HepG2 (cell line): ENCODE measurements around the gene SOX13. TPM values are rescaled to one million over a fixed set of nuclear protein-coding genes. Genes with fewer than 3 reads are reported as not detected.

ENCODE experiments used
- ATAC-seq: fragments of 200-7000 bp; cut with Tn5 transposase; 3 replicates; pipeline ENCODE4 v1.9.1; 2020; ENCODE audit warnings: mild to moderate bottlenecking, moderate library complexity
- BruUV-seq: library from RNA; stranded (reverse); fragments of 400-500 nt; replicated peaks from 2 replicates; lab custom pipeline; 2021; lab: Mats Ljungman, UMichigan
- CTCF ChIA-PET: fragments of 300-600 bp; formaldehyde crosslinking; extraction: SDS; loops from one replicate; lab custom pipeline; 2021; ENCODE audit warnings: low total read pairs, inconsistent platforms, low intra/inter-chr PET ratio; lab: Yijun Ruan, JAX
- POLR2A ChIA-PET: fragments of 350-600 bp; sonication (Branson Sonifier 250); formaldehyde crosslinking; loops from one replicate; lab custom pipeline; 2020; ENCODE audit warnings: antibody characterized with exemption, inconsistent platforms; lab: Yijun Ruan, JAX
- DNase-seq: peaks from one replicate; pipeline ENCODE4 v3.0.0-alpha.2; 2015; ENCODE audit warnings: low spot score
- FAIRE-seq: peaks from 3 replicates; lab custom pipeline; 2011; peaks lifted over from hg19 to GRCh38; lab: Jason Lieb, UNC
- H2AFZ ChIP-seq: one replicate; pipeline ENCODE4 v1.6.1; 2011; ENCODE audit warnings: low read length, inconsistent platforms
- H3K27ac ChIP-seq: fragments of 300-600 bp; 3 replicates; pipeline ENCODE4 v1.8.0; 2011; ENCODE audit warnings: mixed run types, mild to moderate bottlenecking, mixed read lengths, low read length, inconsistent platforms; ENCODE audit not compliant: insufficient read depth; ENCODE audit errors: extremely low read length
- H3K27me3 ChIP-seq, 2 experiments: fragments of 200-600 bp in 1 of 2; 2 replicates in 1 of 2; 3 replicates in 1 of 2; pipeline versions ENCODE4 v1.6.0 to v1.8.0; 2011; ENCODE audit warnings: low read length in 2 of 2, mild to moderate bottlenecking in 2 of 2, moderate library complexity in 2 of 2, inconsistent platforms in 1 of 2; ENCODE audit not compliant: insufficient read depth in 2 of 2, control insufficient read depth in 1 of 2
- H3K36me3 ChIP-seq, 2 experiments: fragments of 200-600 bp in 1 of 2; replicated peaks in 1 of 2; 2 replicates in 1 of 2; 3 replicates in 1 of 2; pipeline versions ENCODE4 v1.5.1 to v1.8.0; 2011; ENCODE audit warnings: low read length in 2 of 2, inconsistent platforms in 1 of 2; ENCODE audit not compliant: insufficient read depth in 2 of 2, control insufficient read depth in 1 of 2
- H3K4me1 ChIP-seq: 2 replicates; pipeline ENCODE4 v1.5.1; 2012; ENCODE audit warnings: low read length, inconsistent platforms; ENCODE audit not compliant: insufficient read depth
- H3K4me2 ChIP-seq: 2 replicates; pipeline ENCODE4 v1.6.0; 2011; ENCODE audit warnings: low read depth, low read length, inconsistent platforms
- H3K4me3 ChIP-seq, 3 experiments: fragments of 200-600 bp in 1 of 3; sonication (generic), shearing (Covaris generic) in 1 of 3; replicated peaks in 1 of 3; 2 replicates each; pipeline ENCODE4 v1.5.1; 2011 to 2016; ENCODE audit warnings: low read length in 3 of 3, inconsistent platforms in 2 of 3, low read depth in 2 of 3, mild to moderate bottlenecking in 2 of 3, control low read depth in 1 of 3, mixed read lengths in 1 of 3; ENCODE audit not compliant: insufficient read depth in 1 of 3
- H3K79me2 ChIP-seq: one replicate; pipeline ENCODE4 v1.6.1; 2011; ENCODE audit warnings: low read length, inconsistent platforms; ENCODE audit not compliant: insufficient read depth
- H3K9ac ChIP-seq: 2 replicates; pipeline ENCODE4 v1.6.0; 2011; ENCODE audit warnings: mild to moderate bottlenecking, low read depth, low read length, inconsistent platforms; ENCODE audit not compliant: insufficient read depth
- H3K9me3 ChIP-seq: 2 replicates; pipeline ENCODE4 v1.5.1; 2012; ENCODE audit warnings: mild to moderate bottlenecking, low read length
- H4K20me1 ChIP-seq: 2 replicates; pipeline ENCODE4 v1.6.0; 2011; ENCODE audit warnings: inconsistent platforms, mild to moderate bottlenecking, low read length, moderate library complexity; ENCODE audit not compliant: insufficient read depth
- MED1 ChIP-seq: sonication (generic); formaldehyde crosslinking; IDR thresholded peaks from 2 replicates; pipeline ENCODE4 v1.4.0; 2020; ENCODE audit warnings: missing genetic modification reagents
- ZNF251 ChIP-seq: sonication (generic); formaldehyde crosslinking; IDR thresholded peaks from 2 replicates; pipeline ENCODE4 v1.9.0; 2021; ENCODE audit warnings: mild to moderate bottlenecking, missing genetic modification reagents
- ZNF296 ChIP-seq: sonication (generic); formaldehyde crosslinking; conservative IDR thresholded peaks from 2 replicates; pipeline ENCODE4 v1.5.0; 2020; ENCODE audit warnings: mild to moderate bottlenecking, missing genetic modification reagents
- WGBS: methylation state at CpG from one replicate; pipeline ENCODE4 v1.1.6; 2017; ENCODE audit warnings: low lambda C conversion rate; 5-methylcytosine and 5-hydroxymethylcytosine counted together
- in situ Hi-C: cut with HindIII; loops from 2 replicates; pipeline ENCODE4 v1.10.0; 2017; ENCODE audit warnings: low pct_unique_long_range_greater_than_20kb; ENCODE audit not compliant: extremely low pct_ligation_motif_present
- intact Hi-C: fragments of 100-400 bp; cut with micrococcal nuclease; formaldehyde crosslinking; loops from one replicate; pipeline ENCODE4 v1.10.0; 2022; ENCODE audit not compliant: unreplicated experiment
- polyA plus RNA-seq, 8 experiments: library from polyadenylated mRNA; depleted of rRNA in 3 of 8; stranded (reverse) in 7 of 8; unstranded in 1 of 8; fragments of >200 nt; fragmentation: Illumina TruSeq in 4 of 8; extraction: Trizol in 4 of 8; gene quantifications; 2 replicates each; pipeline versions ENCODE4 v1.2.1 to v1.2.3, GENCODE V29; 2011 to 2016; ENCODE audit warnings: low read depth in 4 of 8, missing spikeins in 1 of 8, mixed read lengths in 1 of 8; ENCODE audit not compliant: insufficient read depth in 1 of 8
- total RNA-seq, 5 experiments: library from RNA; depleted of rRNA; stranded (reverse); fragments of >200 nt; fragmentation: Illumina TruSeq; extraction: Trizol; gene quantifications; 2 replicates each; pipeline ENCODE4 v1.2.3, GENCODE V29; 2016; ENCODE audit warnings: low read depth in 1 of 5
- TF ChIP-seq, protein P1 (sequence below): sonication (generic); formaldehyde crosslinking; IDR thresholded peaks from 2 replicates; pipeline ENCODE4 v1.5.0; 2020; ENCODE audit warnings: mild to moderate bottlenecking, missing genetic modification reagents
- TF ChIP-seq, protein P2 (sequence below): IDR thresholded peaks from 2 replicates; pipeline ENCODE4 v1.6.1; 2016; ENCODE audit warnings: missing compliant biosample characterization, missing genetic modification reagents, borderline replicate concordance
- TF ChIP-seq, protein P3 (sequence below): sonication (generic); formaldehyde crosslinking; IDR thresholded peaks from 2 replicates; pipeline ENCODE4 v1.4.0; 2020; ENCODE audit warnings: missing genetic modification reagents
- TF ChIP-seq, protein P4 (sequence below): sonication (generic); formaldehyde crosslinking; IDR thresholded peaks from 2 replicates; pipeline ENCODE4 v1.8.0; 2022; ENCODE audit warnings: missing genetic modification reagents, mild to moderate bottlenecking, inconsistent platforms, borderline replicate concordance
- TF ChIP-seq, protein P5 (sequence below), 2 experiments: fragments of 450-650 bp in 1 of 2; sonication (generic) in 1 of 2; formaldehyde crosslinking; IDR thresholded peaks; 2 replicates each; pipeline versions ENCODE4 v1.5.0 to v1.8.0; 2020 to 2022; ENCODE audit warnings: mild to moderate bottlenecking in 1 of 2, missing genetic modification reagents in 1 of 2

SOX13 gene
- total and polyA plus RNA-seq, 2 of the 13 experiments (the other 11 are each of a cell fraction or from before 2014, with no cell fraction given), result 13.3 to 15.8 TPM

DNA sequence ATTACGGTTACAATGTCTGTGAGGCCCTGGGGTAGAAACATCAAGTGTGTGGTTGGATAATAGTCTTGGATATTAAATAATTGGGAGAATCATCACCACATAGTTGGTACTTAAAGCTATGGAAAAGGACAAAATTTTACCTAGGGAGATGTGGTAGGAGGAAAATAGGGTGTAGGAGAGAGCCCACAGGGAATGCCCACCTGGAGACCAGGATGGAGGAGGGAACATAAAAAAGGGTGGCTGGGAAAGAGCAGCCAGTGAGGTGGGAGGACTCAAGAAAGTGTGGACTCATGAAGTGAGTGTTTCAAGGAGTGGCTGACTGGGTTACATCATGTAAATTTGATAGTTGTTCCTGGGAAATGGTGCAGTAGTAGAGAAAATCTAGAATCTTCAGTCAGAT, 3.0 kb upstream of the SOX13 start:
- Histone ChIP-seq H3K4me2 (no peak overlapping the region), H3K79me2 (peaks cover 7% of the 10 kb centered on the region), H3K9me3 (no peaks in the 10 kb centered on the region), H3K9ac (no peak overlapping the region), H3K27ac (no peak overlapping the region), H2AFZ (no peak overlapping the region), H3K36me3 (no peaks in the 10 kb centered on the region), H3K4me3 (no peak overlapping the region), H3K27me3 (peaks cover 0 to 16% of the 10 kb centered on the region in 2 experiments; a peak in 2 of 5 replicates), H3K4me1 (peaks cover 7% of the 10 kb centered on the region), H4K20me1 (no peaks in the 10 kb centered on the region)
- 82% methylated on average over 1 of the region's 1 CpG for WGBS
- intact Hi-C loops (loop anchor here (5.0 kb wide), 1 partner anchor 208 kb away; the partner anchor contains the start of gene SNRPE), in situ Hi-C loops (loop anchor here (10.0 kb wide), 1 partner anchor 305 kb away; no protein-coding TSS in a partner anchor)
- ChIA-PET POLR2A (no interaction called here), CTCF (no interaction called here)
- FAIRE-seq (no peak), ATAC-seq (no peak), DNase-seq (no peak)
- TF ChIP-seq, protein P1, sequence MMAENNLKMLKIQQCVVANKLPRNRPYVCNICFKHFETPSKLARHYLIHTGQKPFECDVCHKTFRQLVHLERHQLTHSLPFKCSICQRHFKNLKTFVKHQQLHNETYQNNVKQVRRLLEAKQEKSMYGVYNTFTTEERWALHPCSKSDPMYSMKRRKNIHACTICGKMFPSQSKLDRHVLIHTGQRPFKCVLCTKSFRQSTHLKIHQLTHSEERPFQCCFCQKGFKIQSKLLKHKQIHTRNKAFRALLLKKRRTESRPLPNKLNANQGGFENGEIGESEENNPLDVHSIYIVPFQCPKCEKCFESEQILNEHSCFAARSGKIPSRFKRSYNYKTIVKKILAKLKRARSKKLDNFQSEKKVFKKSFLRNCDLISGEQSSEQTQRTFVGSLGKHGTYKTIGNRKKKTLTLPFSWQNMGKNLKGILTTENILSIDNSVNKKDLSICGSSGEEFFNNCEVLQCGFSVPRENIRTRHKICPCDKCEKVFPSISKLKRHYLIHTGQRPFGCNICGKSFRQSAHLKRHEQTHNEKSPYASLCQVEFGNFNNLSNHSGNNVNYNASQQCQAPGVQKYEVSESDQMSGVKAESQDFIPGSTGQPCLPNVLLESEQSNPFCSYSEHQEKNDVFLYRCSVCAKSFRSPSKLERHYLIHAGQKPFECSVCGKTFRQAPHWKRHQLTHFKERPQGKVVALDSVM (CRISPR knock-in tag), result no peak
- TF ChIP-seq, protein P2, sequence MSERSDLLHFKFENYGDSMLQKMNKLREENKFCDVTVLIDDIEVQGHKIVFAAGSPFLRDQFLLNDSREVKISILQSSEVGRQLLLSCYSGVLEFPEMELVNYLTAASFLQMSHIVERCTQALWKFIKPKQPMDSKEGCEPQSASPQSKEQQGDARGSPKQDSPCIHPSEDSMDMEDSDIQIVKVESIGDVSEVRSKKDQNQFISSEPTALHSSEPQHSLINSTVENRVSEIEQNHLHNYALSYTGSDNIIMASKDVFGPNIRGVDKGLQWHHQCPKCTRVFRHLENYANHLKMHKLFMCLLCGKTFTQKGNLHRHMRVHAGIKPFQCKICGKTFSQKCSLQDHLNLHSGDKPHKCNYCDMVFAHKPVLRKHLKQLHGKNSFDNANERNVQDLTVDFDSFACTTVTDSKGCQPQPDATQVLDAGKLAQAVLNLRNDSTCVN (CRISPR knock-in tag), result no peak
- TF ChIP-seq, protein P3, sequence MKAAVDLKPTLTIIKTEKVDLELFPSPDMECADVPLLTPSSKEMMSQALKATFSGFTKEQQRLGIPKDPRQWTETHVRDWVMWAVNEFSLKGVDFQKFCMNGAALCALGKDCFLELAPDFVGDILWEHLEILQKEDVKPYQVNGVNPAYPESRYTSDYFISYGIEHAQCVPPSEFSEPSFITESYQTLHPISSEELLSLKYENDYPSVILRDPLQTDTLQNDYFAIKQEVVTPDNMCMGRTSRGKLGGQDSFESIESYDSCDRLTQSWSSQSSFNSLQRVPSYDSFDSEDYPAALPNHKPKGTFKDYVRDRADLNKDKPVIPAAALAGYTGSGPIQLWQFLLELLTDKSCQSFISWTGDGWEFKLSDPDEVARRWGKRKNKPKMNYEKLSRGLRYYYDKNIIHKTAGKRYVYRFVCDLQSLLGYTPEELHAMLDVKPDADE, result no peak
- TF ChIP-seq ZNF296 (no peak), ZNF251 (CRISPR knock-in tag) (no peak), MED1 (CRISPR knock-in tag) (no peak)
- TF ChIP-seq, protein P4, sequence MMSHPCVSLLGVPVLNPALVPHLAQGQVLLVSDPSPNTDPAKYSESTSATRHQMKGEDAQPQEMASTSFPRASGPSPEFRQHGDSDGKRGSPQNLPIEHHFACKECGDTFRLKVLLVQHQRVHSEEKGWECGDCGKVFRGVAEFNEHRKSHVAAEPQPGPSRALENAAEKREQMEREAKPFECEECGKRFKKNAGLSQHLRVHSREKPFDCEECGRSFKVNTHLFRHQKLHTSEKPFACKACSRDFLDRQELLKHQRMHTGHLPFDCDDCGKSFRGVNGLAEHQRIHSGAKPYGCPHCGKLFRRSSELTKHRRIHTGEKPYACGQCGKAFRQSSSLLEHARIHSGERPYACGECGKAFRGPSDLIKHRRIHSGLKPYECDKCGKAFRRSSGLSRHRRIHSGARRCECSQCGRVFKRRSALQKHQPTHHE, result no peak
- TF ChIP-seq, protein P5, sequence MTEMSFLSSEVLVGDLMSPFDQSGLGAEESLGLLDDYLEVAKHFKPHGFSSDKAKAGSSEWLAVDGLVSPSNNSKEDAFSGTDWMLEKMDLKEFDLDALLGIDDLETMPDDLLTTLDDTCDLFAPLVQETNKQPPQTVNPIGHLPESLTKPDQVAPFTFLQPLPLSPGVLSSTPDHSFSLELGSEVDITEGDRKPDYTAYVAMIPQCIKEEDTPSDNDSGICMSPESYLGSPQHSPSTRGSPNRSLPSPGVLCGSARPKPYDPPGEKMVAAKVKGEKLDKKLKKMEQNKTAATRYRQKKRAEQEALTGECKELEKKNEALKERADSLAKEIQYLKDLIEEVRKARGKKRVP (CRISPR knock-in tag; IDR thresholded peaks at IDR 0.05), result no peak
- no TSS peak for BruUV-seq
